HG03565 (cell line): ENCODE measurements around the gene SGK1.

Source experiments
- ATAC-seq: cut with Tn5 transposase; IDR thresholded peaks from one replicate; pipeline ENCODE4 v1.9.1; 2021; ENCODE audit warnings: mild to moderate bottlenecking, moderate library complexity; ENCODE audit not compliant: unreplicated experiment

SGK1 gene

GRCh38 chr6:134134654-134135053 is 183.3 kb downstream of the SGK1 start:
- ATAC-seq, result no peak

GRCh38 chr6:134132494-134133141 is 185.3 kb downstream of the SGK1 start:
- ATAC-seq, result no peak

GRCh38 chr6:134131530-134132139 is 186.3 kb downstream of the SGK1 start:
- no peak for ATAC-seq

GRCh38 chr6:134128146-134128545 is 189.8 kb downstream of the SGK1 start:
- ATAC-seq, result no peak

- no peak for ATAC-seq
These were observed 194.2 kb downstream of the SGK1 start for GRCh38 chr6:134123666-134124208.

GRCh38 chr6:134122775-134123174 is 195.1 kb downstream of the SGK1 start:
- ATAC-seq, result no peak

- ATAC-seq, result no peak
These were observed 198.4 kb downstream of the SGK1 start for GRCh38 chr6:134119486-134119885.
